Transverse colon (tissue), 4 donors: ENCODE data around the gene CORIN. TPM values are rescaled to one million over a fixed set of nuclear protein-coding genes. Genes with fewer than 3 reads are reported as not detected.
"Not testable (repeated sequence)": the region's sequence is repeated elsewhere in the genome, so short reads cannot be mapped to it uniquely, and the experiment has no call there.

Source experiments
- DNase-seq: peaks from one replicate; pipeline ENCODE4 v3.0.0-alpha.2; 2019
- H3K27ac ChIP-seq, 4 donors: fragments of 200-600 bp; sonication (generic); 2 replicates each; pipeline ENCODE4 v1.5.1; 2016 to 2018; ENCODE audit warnings: inconsistent platforms in 4 of 4
- H3K27me3 ChIP-seq: fragments of 200-600 bp; sonication (generic); 2 replicates; pipeline ENCODE4 v1.5.1; 2017; ENCODE audit warnings: inconsistent platforms
- H3K36me3 ChIP-seq, 4 donors: fragments of 200-600 bp; sonication (generic); 2 replicates each; pipeline ENCODE4 v1.5.1; 2017 to 2019; ENCODE audit warnings: inconsistent platforms in 4 of 4
- H3K4me1 ChIP-seq, 4 donors: fragments of 200-600 bp; sonication (generic); 2 replicates each; pipeline ENCODE4 v1.5.1; 2017 to 2020; ENCODE audit warnings: inconsistent platforms in 4 of 4
- H3K4me3 ChIP-seq, 4 donors: fragments of 200-600 bp; sonication (generic); 1 replicate in 1 of 4; 2 replicates in 3 of 4; pipeline versions ENCODE4 v1.5.1 to v1.6.1; 2017 to 2019; ENCODE audit warnings: inconsistent platforms in 4 of 4
- H3K9me3 ChIP-seq, 2 donors: fragments of 200-600 bp; sonication (generic); 2 replicates each; pipeline ENCODE4 v1.5.1; 2017 to 2019; ENCODE audit warnings: inconsistent platforms in 2 of 2
- EP300 ChIP-seq: sonication (generic); formaldehyde crosslinking; IDR thresholded peaks from one replicate; pipeline ENCODE4 v1.6.1; 2017; ENCODE audit warnings: antibody characterized with exemption, low read depth
- POLR2A ChIP-seq: fragments of 450-650 bp; IDR thresholded peaks from one replicate; pipeline ENCODE4 v1.6.1; 2016; ENCODE audit warnings: antibody characterized with exemption, mild to moderate bottlenecking, moderate library complexity
- POLR2AphosphoS5 ChIP-seq, 3 donors: sonication (generic); formaldehyde crosslinking; IDR thresholded peaks; one replicate each; pipeline ENCODE4 v1.6.1; 2016; ENCODE audit warnings: antibody characterized with exemption in 3 of 3
- WGBS, 2 donors: methylation state at CpG; one replicate each; pipeline ENCODE4 v1.1.5; 2018; ENCODE audit warnings: low coverage in 1 of 2; 5-methylcytosine and 5-hydroxymethylcytosine counted together
- in situ Hi-C, 4 donors: fragments of 200-750 bp; cut with MboI; loops; one replicate each; pipeline versions ENCODE4 v1.15.0 to v1.15.1; 2017; ENCODE audit warnings: low sequenced_read_pairs in 3 of 4, low pct_ligation_motif_present in 1 of 4, low pct_unique_long_range_greater_than_20kb in 1 of 4
- intact Hi-C: fragments of 100-400 bp; cut with DNase I; formaldehyde crosslinking; loops from one replicate; pipeline ENCODE4 v1.15.1; 2023; ENCODE audit warnings: low total_unique reads
- total RNA-seq, 4 donors: library from RNA; depleted of rRNA; stranded (reverse); fragments of >200 nt; gene quantifications; one replicate each; pipeline ENCODE4 v1.1.0, GENCODE V29; 2016
- TF ChIP-seq, protein P1 (sequence below), 5 experiments: fragments of 200-600 bp in 3 of 5; fragments of 450-650 bp in 2 of 5; sonication (generic) in 3 of 5; IDR thresholded peaks; 1 replicate in 2 of 5; 2 replicates in 3 of 5; pipeline ENCODE4 v1.5.1; 2016 to 2017; ENCODE audit warnings: antibody characterized with exemption in 5 of 5, inconsistent platforms in 3 of 5, mild to moderate bottlenecking in 2 of 5, moderate library complexity in 1 of 5

CORIN gene
- total RNA-seq, 4 donors from 2014 or later: 0.82 to 1.6 TPM; not detected in 2

DNA sequence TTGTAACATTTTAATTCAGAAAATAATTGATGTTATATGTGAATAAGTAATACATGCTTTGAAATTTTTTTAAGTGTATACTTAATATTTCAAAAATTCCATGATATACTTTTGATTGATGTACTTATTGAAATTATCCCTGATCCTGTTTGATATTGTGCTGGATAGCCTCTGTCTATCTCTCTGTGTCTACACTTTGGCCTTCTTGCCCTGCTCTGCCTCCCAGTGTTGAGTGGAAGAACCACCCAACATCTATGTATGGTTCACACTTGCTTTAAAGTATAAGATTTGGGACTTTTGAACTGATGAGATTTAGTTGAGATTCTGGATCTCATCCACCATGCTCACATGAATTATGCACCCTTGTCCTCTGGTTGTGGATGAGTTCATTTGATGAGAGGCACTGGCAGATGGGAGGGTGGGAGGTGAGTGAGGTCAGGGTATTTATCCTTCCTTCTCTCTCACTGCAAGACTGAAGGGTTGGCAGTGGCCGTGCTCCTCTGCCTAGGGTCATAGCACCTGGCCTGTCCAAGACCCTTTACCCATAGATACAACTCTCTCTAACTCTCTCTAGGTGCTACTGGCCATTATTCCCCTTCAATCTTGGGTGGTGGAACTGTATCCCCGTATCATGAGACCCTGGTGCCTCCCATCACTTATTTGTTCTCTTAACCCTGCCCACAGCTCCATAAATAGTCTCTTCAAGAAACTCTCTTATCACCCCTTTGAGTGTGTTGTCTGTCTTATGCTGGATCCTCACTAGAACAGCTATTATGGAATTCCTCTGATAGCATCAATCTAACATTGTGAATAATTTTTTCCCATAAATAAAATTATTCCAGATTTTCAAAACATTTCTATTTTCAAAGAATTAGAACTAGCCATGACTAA is 75.2 kb downstream of the CORIN start:
- DNase-seq: no peak
- intact Hi-C loops: no loop called here
- Histone ChIP-seq H3K27ac (no peak overlapping the region), H3K4me3 (no peak overlapping the region), H3K4me1 (no peaks in the 10 kb centered on the region), H3K36me3 (no peaks in the 10 kb centered on the region), H3K27me3 (no peaks in the 10 kb centered on the region), H3K9me3 (no peaks in the 10 kb centered on the region)
- in situ Hi-C loops: no loop called here
- TF ChIP-seq EP300: no peak
- TF ChIP-seq POLR2AphosphoS5 (IDR thresholded peaks at IDR 0.05): no peak
- TF ChIP-seq, protein P1, sequence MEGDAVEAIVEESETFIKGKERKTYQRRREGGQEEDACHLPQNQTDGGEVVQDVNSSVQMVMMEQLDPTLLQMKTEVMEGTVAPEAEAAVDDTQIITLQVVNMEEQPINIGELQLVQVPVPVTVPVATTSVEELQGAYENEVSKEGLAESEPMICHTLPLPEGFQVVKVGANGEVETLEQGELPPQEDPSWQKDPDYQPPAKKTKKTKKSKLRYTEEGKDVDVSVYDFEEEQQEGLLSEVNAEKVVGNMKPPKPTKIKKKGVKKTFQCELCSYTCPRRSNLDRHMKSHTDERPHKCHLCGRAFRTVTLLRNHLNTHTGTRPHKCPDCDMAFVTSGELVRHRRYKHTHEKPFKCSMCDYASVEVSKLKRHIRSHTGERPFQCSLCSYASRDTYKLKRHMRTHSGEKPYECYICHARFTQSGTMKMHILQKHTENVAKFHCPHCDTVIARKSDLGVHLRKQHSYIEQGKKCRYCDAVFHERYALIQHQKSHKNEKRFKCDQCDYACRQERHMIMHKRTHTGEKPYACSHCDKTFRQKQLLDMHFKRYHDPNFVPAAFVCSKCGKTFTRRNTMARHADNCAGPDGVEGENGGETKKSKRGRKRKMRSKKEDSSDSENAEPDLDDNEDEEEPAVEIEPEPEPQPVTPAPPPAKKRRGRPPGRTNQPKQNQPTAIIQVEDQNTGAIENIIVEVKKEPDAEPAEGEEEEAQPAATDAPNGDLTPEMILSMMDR (IDR thresholded peaks at IDR 0.05): no peak
- no peak for TF ChIP-seq POLR2A
- 60% methylated on average over 1 to 2 of the region's 2 CpGs for WGBS, 2 donors

DNA sequence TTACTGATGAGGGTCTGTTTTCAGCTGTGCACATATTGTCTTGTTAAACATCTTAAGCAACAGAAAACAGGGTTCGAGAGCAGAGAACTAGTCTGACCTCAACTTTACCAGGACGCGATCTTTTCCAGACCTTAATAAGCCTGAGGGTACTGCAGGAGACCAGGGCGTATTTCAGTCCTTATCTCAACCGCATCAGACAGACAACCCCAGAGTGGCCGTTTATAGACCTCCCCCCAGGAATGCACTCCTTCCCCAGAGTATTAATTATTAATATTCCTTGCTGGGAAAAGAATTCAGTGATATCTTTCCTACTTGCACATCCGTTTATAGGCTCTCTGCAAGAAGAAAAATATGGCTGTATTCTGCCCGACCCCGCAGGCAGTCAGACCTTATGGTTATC is 84.6 kb downstream of the CORIN start:
- H3K9me3 ChIP-seq, H3K4me1 ChIP-seq, in situ Hi-C loops, H3K27me3 ChIP-seq, H3K36me3 ChIP-seq, intact Hi-C loops, H3K4me3 ChIP-seq, DNase-seq, H3K27ac ChIP-seq: not testable (repeated sequence)
- WGBS, 2 donors: 76 to 85% methylated on average over 4 to 9 of the region's 9 CpGs

DNA sequence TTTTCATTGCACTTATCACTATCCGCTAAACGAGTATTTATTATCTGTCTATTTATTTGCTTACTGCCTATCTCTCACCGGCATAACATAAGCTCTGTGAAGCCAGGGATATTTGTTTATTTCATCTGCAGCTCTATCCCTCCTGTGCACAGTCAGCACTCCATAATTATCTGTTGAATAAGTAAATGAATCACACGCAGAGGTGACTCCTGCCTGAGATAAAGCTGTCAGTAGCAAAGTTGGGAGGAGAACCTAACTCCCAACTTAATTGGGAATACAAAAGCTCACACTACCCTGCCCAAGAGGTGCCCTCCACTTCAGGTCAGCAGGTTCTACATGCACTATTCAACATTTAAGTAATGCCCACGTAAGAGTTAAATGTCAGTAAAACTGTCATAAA is 85.7 kb downstream of the CORIN start:
- TF ChIP-seq EP300: no peak
- TF ChIP-seq POLR2A: no peak
- no peak for TF ChIP-seq POLR2AphosphoS5 (IDR thresholded peaks at IDR 0.05)
- TF ChIP-seq, protein P1 (IDR thresholded peaks at IDR 0.05): no peak
- Histone ChIP-seq H3K4me3 (no peak overlapping the region), H3K4me1 (no peaks in the 10 kb centered on the region), H3K9me3 (no peaks in the 10 kb centered on the region), H3K36me3 (no peaks in the 10 kb centered on the region), H3K27ac (no peak overlapping the region), H3K27me3 (no peaks in the 10 kb centered on the region)
- no peak for DNase-seq
- intact Hi-C loops (no loop called here), in situ Hi-C loops (no loop called here)
- 68 to 80% methylated on average over 2 to 5 of the region's 5 CpGs for WGBS, 2 donors

DNA sequence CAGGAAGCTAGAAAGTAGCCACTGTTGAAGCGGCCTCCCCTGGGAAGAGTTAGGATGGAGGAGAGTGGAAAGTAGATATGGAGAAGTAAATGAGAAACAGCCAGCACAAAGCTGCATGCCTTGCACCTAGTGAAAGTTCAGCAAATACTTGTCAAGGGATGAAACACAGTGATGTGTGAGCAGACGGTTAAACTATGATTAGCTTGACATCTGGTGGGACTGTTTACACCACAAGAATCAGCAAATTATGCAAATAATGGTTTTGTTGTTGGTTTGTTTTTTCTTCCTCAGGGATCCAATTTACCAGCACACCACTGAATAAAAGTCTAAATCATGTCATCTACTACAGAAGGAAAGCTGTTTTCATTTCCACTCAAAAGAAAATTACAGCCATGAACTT is 87.1 kb downstream of the CORIN start:
- Histone ChIP-seq H3K4me1 (no peaks in the 10 kb centered on the region), H3K27me3 (no peaks in the 10 kb centered on the region), H3K4me3 (no peak overlapping the region), H3K27ac (no peak overlapping the region), H3K9me3 (no peaks in the 10 kb centered on the region), H3K36me3 (no peaks in the 10 kb centered on the region)
- intact Hi-C loops (no loop called here), in situ Hi-C loops (no loop called here)
- 78 to 100% methylated on average over 1 to 2 of the region's 2 CpGs for WGBS, 2 donors
- no peak for TF ChIP-seq POLR2AphosphoS5 (IDR thresholded peaks at IDR 0.05)
- no peak for TF ChIP-seq POLR2A
- TF ChIP-seq, protein P1 (IDR thresholded peaks at IDR 0.05): no peak
- TF ChIP-seq EP300: no peak
- DNase-seq: no peak
